Ascending aorta (tissue), 2 donors: ENCODE measurements around the gene RUNX3. TPM values are rescaled to one million over a fixed set of nuclear protein-coding genes. Genes with fewer than 3 reads are reported as not detected.
"Not testable (repeated sequence)": the region's sequence is repeated elsewhere in the genome, so short reads cannot be mapped to it uniquely, and the experiment has no call there.

Source experiments
- DNase-seq, 2 donors: peaks; one replicate each; pipeline ENCODE4 v3.0.0-alpha.2; 2019; ENCODE audit warnings: low spot score in 2 of 2
- H3K27ac ChIP-seq, 2 donors: fragments of 200-600 bp; sonication (generic); one replicate each; pipeline ENCODE4 v1.5.1; 2016 to 2017; ENCODE audit warnings: mild to moderate bottlenecking in 1 of 2
- H3K27me3 ChIP-seq: fragments of 200-600 bp; sonication (generic); one replicate; pipeline ENCODE4 v1.5.1; 2017
- H3K36me3 ChIP-seq, 2 donors: fragments of 200-600 bp; sonication (generic); one replicate each; pipeline ENCODE4 v1.5.1; 2016
- H3K4me1 ChIP-seq, 2 donors: fragments of 200-600 bp; sonication (generic); one replicate each; pipeline ENCODE4 v1.5.1; 2016 to 2017; ENCODE audit warnings: mild to moderate bottlenecking in 1 of 2
- H3K4me3 ChIP-seq, 2 donors: fragments of 200-600 bp; sonication (generic); one replicate each; pipeline ENCODE4 v1.5.1; 2016 to 2017; ENCODE audit warnings: mild to moderate bottlenecking in 1 of 2
- H3K9me3 ChIP-seq, 2 donors: fragments of 200-600 bp; sonication (generic); one replicate each; pipeline ENCODE4 v1.5.1; 2016
- intact Hi-C: fragments of 100-400 bp; cut with DNase I; formaldehyde crosslinking; loops from one replicate; pipeline ENCODE4 v1.15.1; 2023
- total RNA-seq: library from RNA; depleted of rRNA; stranded (reverse); fragments of >200 nt; gene quantifications from one replicate; pipeline ENCODE4 v1.1.0, GENCODE V29; 2016
- TF ChIP-seq, protein P1 (sequence below), 3 experiments: fragments of 200-600 bp in 2 of 3; fragments of 450-650 bp in 1 of 3; sonication (generic) in 2 of 3; IDR thresholded peaks; one replicate each; pipeline ENCODE4 v1.5.1; 2016 to 2019; ENCODE audit warnings: antibody characterized with exemption in 3 of 3, mild to moderate bottlenecking in 1 of 3, moderate library complexity in 1 of 3

RUNX3 gene
- total RNA-seq: 0.21 TPM

DNA sequence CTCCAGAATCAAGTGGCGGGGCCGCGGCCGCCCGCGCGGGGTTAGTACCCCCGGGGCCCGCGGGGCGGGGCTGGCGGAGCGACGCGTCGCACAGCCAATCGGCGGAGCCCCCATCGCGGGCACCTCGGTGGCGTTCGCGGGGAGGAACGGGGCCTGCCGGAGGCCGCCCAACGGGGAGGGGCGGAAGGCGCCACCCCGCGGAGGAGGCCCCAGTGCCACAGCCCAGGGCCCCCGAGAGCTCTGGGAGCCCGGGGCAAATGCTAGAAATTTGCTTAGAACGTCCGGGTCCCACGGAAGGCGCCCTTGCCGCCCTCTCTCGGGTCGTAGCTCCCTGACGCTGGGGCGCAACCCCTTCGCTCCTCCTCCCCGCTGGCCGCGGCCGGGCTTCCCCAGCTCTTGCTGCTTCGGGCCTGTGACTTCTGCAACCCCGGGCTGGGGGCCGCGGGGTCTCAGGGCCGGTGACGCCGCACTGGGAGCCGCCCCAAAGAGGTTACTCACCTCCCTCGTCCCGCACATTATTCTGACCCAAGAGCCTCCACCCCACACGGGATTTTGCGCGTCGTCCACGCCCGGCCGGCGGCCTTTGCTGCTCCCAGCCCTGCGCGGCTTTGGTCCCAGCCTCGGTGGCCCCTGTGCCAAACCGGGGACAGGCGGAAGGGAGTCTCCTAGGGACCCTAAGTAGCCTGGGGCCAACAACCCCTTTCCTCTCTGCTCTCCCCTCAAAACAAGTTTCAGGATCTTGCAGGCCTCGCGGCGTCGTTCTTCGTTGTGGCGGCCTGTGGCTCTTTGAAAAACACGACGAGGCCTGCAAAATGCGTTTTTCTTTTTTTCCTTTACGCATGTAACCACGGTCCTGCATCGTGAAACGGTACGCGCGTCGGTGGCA is at the start of gene RUNX3:
RUNX3 (minus strand) TSS at position 17 of the 886 bp plus-strand sequence. CDS start 408 bp downstream, outside the sequence.
- Histone ChIP-seq H3K27ac (peak within 1 kb of the TSS; percentile 9 to 57), H3K36me3 (no peaks in the 10 kb centered on the region), H3K4me1 (peaks cover 0 to 13% of the 10 kb centered on the region in 2 donors), H3K4me3 (peak within 1 kb of the TSS; percentile 36 to 60), H3K9me3 (no peaks in the 10 kb centered on the region), H3K27me3 (peaks cover 3% of the 10 kb centered on the region)
- intact Hi-C loops: no loop called here
- DNase-seq: peak; percentile 44 to 77
- TF ChIP-seq, protein P1, sequence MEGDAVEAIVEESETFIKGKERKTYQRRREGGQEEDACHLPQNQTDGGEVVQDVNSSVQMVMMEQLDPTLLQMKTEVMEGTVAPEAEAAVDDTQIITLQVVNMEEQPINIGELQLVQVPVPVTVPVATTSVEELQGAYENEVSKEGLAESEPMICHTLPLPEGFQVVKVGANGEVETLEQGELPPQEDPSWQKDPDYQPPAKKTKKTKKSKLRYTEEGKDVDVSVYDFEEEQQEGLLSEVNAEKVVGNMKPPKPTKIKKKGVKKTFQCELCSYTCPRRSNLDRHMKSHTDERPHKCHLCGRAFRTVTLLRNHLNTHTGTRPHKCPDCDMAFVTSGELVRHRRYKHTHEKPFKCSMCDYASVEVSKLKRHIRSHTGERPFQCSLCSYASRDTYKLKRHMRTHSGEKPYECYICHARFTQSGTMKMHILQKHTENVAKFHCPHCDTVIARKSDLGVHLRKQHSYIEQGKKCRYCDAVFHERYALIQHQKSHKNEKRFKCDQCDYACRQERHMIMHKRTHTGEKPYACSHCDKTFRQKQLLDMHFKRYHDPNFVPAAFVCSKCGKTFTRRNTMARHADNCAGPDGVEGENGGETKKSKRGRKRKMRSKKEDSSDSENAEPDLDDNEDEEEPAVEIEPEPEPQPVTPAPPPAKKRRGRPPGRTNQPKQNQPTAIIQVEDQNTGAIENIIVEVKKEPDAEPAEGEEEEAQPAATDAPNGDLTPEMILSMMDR (IDR thresholded peaks at IDR 0.05): peak in 1 of 3 experiments; percentile 2

DNA sequence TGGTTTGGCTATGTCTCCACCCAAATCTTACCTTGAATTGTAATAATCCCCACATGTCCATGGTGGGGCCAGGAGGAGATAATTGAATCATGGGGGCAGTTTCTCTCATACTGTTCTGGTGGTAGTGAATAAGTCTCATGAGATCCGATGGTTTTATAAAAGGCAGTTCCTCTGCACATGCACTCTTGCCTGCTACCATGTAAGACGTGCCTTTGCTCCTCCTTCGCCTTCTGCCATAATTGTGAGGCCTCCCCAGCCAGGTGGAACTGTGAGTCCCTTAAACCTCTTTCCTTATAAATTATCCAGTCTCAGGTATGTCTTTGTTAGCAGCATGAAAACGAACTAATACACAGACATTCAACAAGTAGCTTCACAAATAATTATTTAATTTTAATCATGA is 49.2 kb upstream of the RUNX3 start:
- DNase-seq, intact Hi-C loops, H3K4me1 ChIP-seq: not testable (repeated sequence)

DNA sequence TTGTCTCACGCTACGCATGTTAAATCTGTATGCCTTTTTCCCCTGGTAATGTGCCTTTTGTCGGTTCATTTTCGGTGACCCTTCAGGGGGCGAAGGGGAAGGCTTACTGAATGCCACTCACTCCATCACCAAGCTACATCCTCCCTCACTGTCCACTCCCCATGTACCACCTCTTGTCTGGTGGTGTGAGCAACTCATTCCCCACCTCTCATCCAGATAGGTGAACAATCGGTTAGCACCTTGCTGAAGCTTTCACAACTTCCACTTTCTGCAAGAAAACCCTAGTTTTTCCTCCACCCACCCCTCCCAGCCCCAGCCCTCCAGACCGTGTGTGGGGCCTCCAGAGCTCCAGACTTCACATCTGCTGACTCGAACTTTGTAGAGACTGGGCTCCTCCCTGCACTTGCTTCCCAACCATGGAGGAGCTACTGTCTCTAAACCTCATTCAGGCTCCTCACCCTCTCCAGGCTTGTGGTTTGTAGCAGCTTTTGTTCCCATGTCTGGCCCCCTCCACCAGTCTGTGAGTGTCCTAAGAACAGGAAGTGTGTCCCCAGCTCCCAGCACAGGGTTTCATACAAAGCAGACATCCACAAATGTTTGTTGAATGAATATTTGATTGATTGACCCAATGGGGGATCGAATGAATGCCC is 48.4 kb upstream of the RUNX3 start:
- Histone ChIP-seq H3K4me1 (no peaks in the 10 kb centered on the region), H3K27ac (no peak overlapping the region), H3K27me3 (no peaks in the 10 kb centered on the region), H3K36me3 (no peaks in the 10 kb centered on the region), H3K9me3 (peaks cover 5 to 14% of the 10 kb centered on the region in 2 donors), H3K4me3 (no peak overlapping the region)
- TF ChIP-seq, protein P1 (IDR thresholded peaks at IDR 0.05): no peak
- DNase-seq: no peak
- intact Hi-C loops: no loop called here

More for the DNA sequence above, 49.2 kb upstream of the RUNX3 start:
- H3K36me3 ChIP-seq, H3K27me3 ChIP-seq, H3K4me3 ChIP-seq, H3K27ac ChIP-seq: not testable (repeated sequence)
- H3K9me3 ChIP-seq: peaks cover 5 to 14% of the 10 kb centered on the region in 2 donors

DNA sequence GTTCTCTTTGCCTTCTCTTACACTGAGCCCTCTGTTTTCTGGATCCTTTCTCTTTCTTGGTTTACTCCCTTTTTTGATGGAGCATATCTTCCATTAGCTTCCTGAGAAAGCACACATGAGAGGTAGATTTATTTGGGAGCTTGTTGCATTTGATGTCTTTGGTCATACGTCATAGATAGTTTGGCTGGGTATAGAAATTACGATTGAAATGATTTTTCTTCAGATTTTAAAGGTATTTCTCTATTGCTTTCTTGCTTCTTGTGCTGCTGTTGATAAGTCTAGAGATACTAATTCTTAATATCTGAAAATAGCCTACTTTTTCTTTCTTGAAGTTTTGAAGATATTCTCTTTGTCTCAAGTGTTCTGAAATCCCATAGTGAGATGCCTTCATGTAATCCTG is 45.3 kb upstream of the RUNX3 start:
- Histone ChIP-seq H3K9me3 (peaks cover 5 to 14% of the 10 kb centered on the region in 2 donors), H3K27me3 (no peaks in the 10 kb centered on the region), H3K4me3 (no peak overlapping the region), H3K4me1 (no peaks in the 10 kb centered on the region), H3K27ac (no peak overlapping the region), H3K36me3 (no peaks in the 10 kb centered on the region)
- no peak for DNase-seq
- TF ChIP-seq, protein P1 (IDR thresholded peaks at IDR 0.05): no peak
- intact Hi-C loops: no loop called here

DNA sequence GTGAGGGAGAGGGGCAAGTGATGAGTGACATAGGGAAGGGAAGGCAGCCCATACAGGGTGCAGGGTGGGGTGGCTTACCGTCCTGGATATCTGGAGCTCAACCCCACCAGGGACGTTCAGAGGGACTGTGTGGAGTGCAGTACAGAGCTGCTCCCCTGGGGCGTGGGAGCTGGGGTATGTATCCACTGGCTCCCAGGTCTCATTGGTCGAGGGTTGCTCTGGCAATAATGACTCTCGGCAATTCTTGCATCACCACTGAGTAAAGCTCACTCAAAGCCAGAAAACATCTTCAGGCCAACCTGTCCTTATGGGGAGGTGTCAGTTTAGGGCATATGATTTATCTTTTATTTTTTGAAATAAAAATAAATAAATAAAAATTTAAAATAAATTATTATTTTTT is 43.2 kb upstream of the RUNX3 start:
- no peak overlapping the region for H3K4me3 ChIP-seq
- H3K4me1 ChIP-seq: no peaks in the 10 kb centered on the region
- no peaks in the 10 kb centered on the region for H3K27me3 ChIP-seq
- intact Hi-C loops: no loop called here
- no peak for DNase-seq
- TF ChIP-seq, protein P1 (IDR thresholded peaks at IDR 0.05): no peak
- no peaks in the 10 kb centered on the region for H3K36me3 ChIP-seq
- peaks cover 5 to 14% of the 10 kb centered on the region in 2 donors for H3K9me3 ChIP-seq
- H3K27ac ChIP-seq: no peak overlapping the region

DNA sequence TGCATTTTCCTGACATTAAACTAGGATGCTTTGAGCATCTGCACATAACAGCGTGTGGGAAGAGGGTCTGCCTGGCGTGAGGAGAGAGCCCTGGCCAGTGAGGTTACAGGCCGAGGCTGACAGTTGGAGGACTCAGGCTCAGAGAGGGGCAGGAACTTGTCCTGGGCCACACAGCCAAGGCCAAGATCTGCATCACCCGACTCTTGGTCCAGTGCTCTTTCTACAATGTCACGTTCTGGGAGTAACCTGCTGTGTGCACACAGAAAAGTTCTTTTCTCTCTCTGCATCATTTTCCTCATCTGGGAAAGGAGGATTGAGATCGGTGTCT is 42.8 kb upstream of the RUNX3 start:
- H3K27ac ChIP-seq: no peak overlapping the region
- H3K4me1 ChIP-seq: no peaks in the 10 kb centered on the region
- H3K9me3 ChIP-seq: peaks cover 5 to 14% of the 10 kb centered on the region in 2 donors
- H3K4me3 ChIP-seq: no peak overlapping the region
- TF ChIP-seq, protein P1 (IDR thresholded peaks at IDR 0.05): no peak
- H3K27me3 ChIP-seq: no peaks in the 10 kb centered on the region
- H3K36me3 ChIP-seq: no peaks in the 10 kb centered on the region
- intact Hi-C loops: no loop called here
- no peak for DNase-seq
